ENCODE results near the gene TCFL5. TPM values are rescaled to one million over a fixed set of nuclear protein-coding genes. Genes with fewer than 3 reads are reported as not detected.

Gene TCFL5
- total and polyA plus RNA-seq, 2 experiments from 2014 or later, result 1.7 to 18.5 TPM

- Histone ChIP-seq H4K20me1 (ENCODE audit: insufficient read depth) (no peaks in the 10 kb centered on the region), H3F3A (ENCODE audit: insufficient read depth) (0 out of 2 replicates have a peak, but pooled peaks cover 3% of the 10 kb centered on the region), H3K36me3 (ENCODE audit: low read depth) (no peaks in the 10 kb centered on the region), H3K4me3 (no peak overlapping the region), H3K9me3 (ENCODE audit: low read depth) (no peaks in the 10 kb centered on the region), H3K9me2 (ENCODE audit: insufficient read depth) (no peaks in the 10 kb centered on the region), H3K4me1 (ENCODE audit: insufficient read depth) (no peaks in the 10 kb centered on the region), H3K27me3 (replicated peaks; ENCODE audit: insufficient read depth) (peaks cover 11% of the 10 kb centered on the region; the same call in 1 of the 2 replicates), H2AFZ (no peak overlapping the region), H3K79me2 (ENCODE audit: insufficient read depth) (no peaks in the 10 kb centered on the region), H3K9ac (no peak overlapping the region), H3K27ac (no peak overlapping the region), H3K4me2 (ENCODE audit: unreplicated experiment) (no peak overlapping the region)
- TF ChIP-seq EZH2phosphoT487 (IDR thresholded peaks at IDR 0.05; ENCODE audit: insufficient read depth, low read depth), result no peak
- TF ChIP-seq EZH2 (IDR thresholded peaks at IDR 0.05; ENCODE audit: insufficient read depth, poor library complexity, severe bottlenecking), result no peak
- in situ Hi-C loops (cut with MboI), result no loop called here
- 76 to 78% methylated on average over 12 of the region's 12 CpGs for WGBS, 2 experiments (ENCODE audit: low coverage in 1 of 2, low lambda C conversion rate in 2 of 2, missing lambda C conversion rate in 2 of 2)
- no peak for DNase-seq
These were observed 43.5 kb downstream of the TCFL5 start for GRCh38 chr20:62817975-62818591.

GRCh38 chr20:62816884-62817873 lies 44.4 kb downstream of the TCFL5 start, which contains the start of gene COL9A3:
Gene COL9A3, plus strand, starts transcription at chr20:62817050. Its CDS starts 15 bp downstream, at chr20:62817065.
- Histone ChIP-seq H3K9ac (no peak within 1 kb of the TSS), H3K9me2 (ENCODE audit: insufficient read depth) (no peaks in the 10 kb centered on the region), H3K27me3 (replicated peaks; ENCODE audit: insufficient read depth) (peaks cover 11% of the 10 kb centered on the region; the same call in 1 of the 2 replicates), H3K9me3 (ENCODE audit: low read depth) (no peaks in the 10 kb centered on the region), H4K20me1 (ENCODE audit: insufficient read depth) (no peaks in the 10 kb centered on the region), H3K4me2 (ENCODE audit: unreplicated experiment) (peak within 1 kb of the TSS; percentile 51), H3K27ac (no peak within 1 kb of the TSS), H3K4me1 (ENCODE audit: insufficient read depth) (no peaks in the 10 kb centered on the region), H2AFZ (no peak within 1 kb of the TSS), H3K4me3 (peak within 1 kb of the TSS; percentile 50), H3K79me2 (ENCODE audit: insufficient read depth) (no peaks in the 10 kb centered on the region), H3F3A (ENCODE audit: insufficient read depth) (no peaks in the 10 kb centered on the region), H3K36me3 (ENCODE audit: low read depth) (0 out of 2 replicates have a peak, but pooled peaks cover 5% of the 10 kb centered on the region)
- TF ChIP-seq EZH2phosphoT487 (IDR thresholded peaks at IDR 0.05; ENCODE audit: insufficient read depth, low read depth), result no peak
- no peak for TF ChIP-seq EZH2 (IDR thresholded peaks at IDR 0.05; ENCODE audit: insufficient read depth, poor library complexity, severe bottlenecking)
- peak; percentile 36 for DNase-seq
- in situ Hi-C loops (cut with MboI), result no loop called here
- WGBS, 2 experiments (ENCODE audit: low coverage in 1 of 2, low lambda C conversion rate in 2 of 2, missing lambda C conversion rate in 2 of 2), result 11% methylated on average over 34 to 91 of the region's 108 CpGs

- Histone ChIP-seq H3K36me3 (ENCODE audit: low read depth) (0 out of 2 replicates have a peak, but pooled peaks cover 6% of the 10 kb centered on the region), H2AFZ (no peak overlapping the region), H3K27ac (no peak overlapping the region), H3K4me1 (ENCODE audit: insufficient read depth) (no peaks in the 10 kb centered on the region), H3F3A (ENCODE audit: insufficient read depth) (no peaks in the 10 kb centered on the region), H3K9me3 (ENCODE audit: low read depth) (no peaks in the 10 kb centered on the region), H3K4me3 (peak overlapping the region; percentile 50), H3K9me2 (ENCODE audit: insufficient read depth) (no peaks in the 10 kb centered on the region), H3K27me3 (replicated peaks; ENCODE audit: insufficient read depth) (peaks cover 11% of the 10 kb centered on the region; the same call in 1 of the 2 replicates), H3K4me2 (ENCODE audit: unreplicated experiment) (peak overlapping the region; percentile 51), H3K9ac (no peak overlapping the region), H4K20me1 (ENCODE audit: insufficient read depth) (no peaks in the 10 kb centered on the region), H3K79me2 (ENCODE audit: insufficient read depth) (no peaks in the 10 kb centered on the region)
- DNase-seq, result peak; percentile 70
- in situ Hi-C loops (cut with MboI), result no loop called here
- TF ChIP-seq EZH2 (IDR thresholded peaks at IDR 0.05; ENCODE audit: insufficient read depth, poor library complexity, severe bottlenecking) (no peak), EZH2phosphoT487 (IDR thresholded peaks at IDR 0.05; ENCODE audit: insufficient read depth, low read depth) (no peak)
- 2 to 5% methylated on average over 25 to 57 of the region's 57 CpGs for WGBS, 2 experiments (ENCODE audit: low coverage in 1 of 2, low lambda C conversion rate in 2 of 2, missing lambda C conversion rate in 2 of 2)
These were observed 45.4 kb downstream of the TCFL5 start for GRCh38 chr20:62816031-62816883.

All from GM23248 (cell line).